OCI-LY7 (cell line): ENCODE data around the gene SCGB1C2. TPM values are rescaled to one million over a fixed set of nuclear protein-coding genes. Genes with fewer than 3 reads are reported as not detected.
A peak's percentile ranks its signal among the peaks of the same experiment; 100 is the strongest.
"Not testable (repeated sequence)": the region's sequence is repeated elsewhere in the genome, so short reads cannot be mapped to it uniquely, and the experiment has no call there.

ENCODE experiments used
- BruUV-seq: library from RNA; stranded (reverse); fragments of 400-500 nt; replicated peaks from 2 replicates; lab custom pipeline; 2021; lab: Mats Ljungman, UMichigan
- CTCF ChIA-PET: fragments of 300-600 bp; sonication (Branson Sonifier 250); formaldehyde crosslinking; loops from one replicate; lab custom pipeline; 2022; ENCODE audit warnings: antibody characterized with exemption; ENCODE audit not compliant: unreplicated experiment; lab: Charles Lee
- POLR2A ChIA-PET: fragments of 300-600 bp; sonication (Branson Sonifier 250); formaldehyde crosslinking; loops from one replicate; lab custom pipeline; 2022; ENCODE audit warnings: antibody characterized with exemption; lab: Charles Lee
- DNase-seq: peaks from one replicate; pipeline ENCODE4 v3.0.0-alpha.2; 2015; ENCODE audit warnings: low spot score
- H2AFZ ChIP-seq: fragments of 200-600 bp; sonication (generic), shearing (Covaris generic); 2 replicates; pipeline ENCODE4 v1.6.1; 2014; ENCODE audit warnings: mild to moderate bottlenecking, antibody characterized with exemption, low read length, moderate library complexity
- H3K27ac ChIP-seq: fragments of 200-600 bp; sonication (generic); 2 replicates; pipeline ENCODE4 v1.5.1; 2014; ENCODE audit warnings: mixed run types, low read depth, mild to moderate bottlenecking, moderate library complexity, low read length, inconsistent platforms; ENCODE audit not compliant: poor library complexity, severe bottlenecking
- H3K36me3 ChIP-seq: fragments of 200-600 bp; sonication (generic); 2 replicates; pipeline ENCODE4 v1.6.1; 2014; ENCODE audit warnings: mild to moderate bottlenecking, antibody characterized with exemption, low read length, moderate library complexity, mixed read lengths; ENCODE audit not compliant: insufficient read depth
- H3K4me1 ChIP-seq: fragments of 200-600 bp; sonication (generic); 2 replicates; pipeline ENCODE4 v1.5.1; 2014; ENCODE audit warnings: mild to moderate bottlenecking, low read length; ENCODE audit not compliant: insufficient read depth, poor library complexity, severe bottlenecking
- H3K4me2 ChIP-seq: fragments of 200-600 bp; sonication (generic); 2 replicates; pipeline ENCODE4 v1.6.1; 2014; ENCODE audit warnings: mild to moderate bottlenecking, low read length
- H3K4me3 ChIP-seq: fragments of 200-600 bp; sonication (generic); 2 replicates; pipeline ENCODE4 v1.5.1; 2014; ENCODE audit warnings: mild to moderate bottlenecking, low read depth, low read length; ENCODE audit not compliant: poor library complexity, severe bottlenecking
- H3K79me2 ChIP-seq: fragments of 200-600 bp; sonication (generic); 2 replicates; pipeline ENCODE4 v1.6.1; 2016; ENCODE audit warnings: low read depth, mild to moderate bottlenecking, low read length, moderate library complexity, mixed read lengths; ENCODE audit not compliant: insufficient read depth
- H3K9me2 ChIP-seq: fragments of 200-600 bp; sonication (generic); 2 replicates; pipeline ENCODE4 v1.6.1; 2016; ENCODE audit warnings: mild to moderate bottlenecking, low read length, mixed read lengths; ENCODE audit not compliant: insufficient read depth
- H3K9me3 ChIP-seq: fragments of 200-600 bp; sonication (generic); 2 replicates; pipeline ENCODE4 v1.6.1; 2014; ENCODE audit warnings: mild to moderate bottlenecking, mixed run types, low read length, mixed read lengths
- H4K20me1 ChIP-seq: fragments of 200-600 bp; sonication (generic); 2 replicates; pipeline ENCODE4 v1.6.1; 2014; ENCODE audit warnings: mild to moderate bottlenecking, antibody characterized with exemption, low read length, moderate library complexity, mixed read lengths; ENCODE audit not compliant: insufficient read depth
- CTCF ChIP-seq: fragments of 200-600 bp; sonication (generic); conservative IDR thresholded peaks from 2 replicates; pipeline ENCODE4 v1.5.1; 2014; ENCODE audit warnings: mild to moderate bottlenecking, antibody characterized with exemption, low read length, moderate library complexity, mixed read lengths
- intact Hi-C: fragments of 100-400 bp; cut with micrococcal nuclease; formaldehyde crosslinking; loops from one replicate; pipeline ENCODE4 v1.10.0; 2022; ENCODE audit not compliant: unreplicated experiment
- total RNA-seq, 2 experiments: library from RNA; depleted of rRNA in 1 of 2; stranded (reverse); fragments of >200 nt in 1 of 2; shearing (Covaris generic) in 1 of 2; gene quantifications; 2 replicates each; pipeline ENCODE4 v1.2.3, GENCODE V29; 2014 to 2022

The SCGB1C2 gene
- total RNA-seq, 2 experiments from 2014 or later, result not detected

GRCh38 chr17:134332-134785 lies 3.0 kb upstream of the SCGB1C2 start:
- H3K27ac ChIP-seq, H3K4me1 ChIP-seq, H3K79me2 ChIP-seq, H3K9me3 ChIP-seq, CTCF ChIA-PET, H3K4me3 ChIP-seq, H3K9me2 ChIP-seq, H2AFZ ChIP-seq, H3K4me2 ChIP-seq, DNase-seq, H4K20me1 ChIP-seq, POLR2A ChIA-PET, BruUV-seq, H3K36me3 ChIP-seq, intact Hi-C loops: not testable (repeated sequence)
- peak; percentile 58 for TF ChIP-seq CTCF

GRCh38 chr17:135022-135421 lies 2.3 kb upstream of the SCGB1C2 start:
- POLR2A ChIA-PET, H3K4me2 ChIP-seq, H3K9me2 ChIP-seq, H3K36me3 ChIP-seq, DNase-seq, CTCF ChIA-PET, BruUV-seq, H3K4me3 ChIP-seq, H3K9me3 ChIP-seq, H2AFZ ChIP-seq, H3K79me2 ChIP-seq, H4K20me1 ChIP-seq, H3K27ac ChIP-seq, intact Hi-C loops, H3K4me1 ChIP-seq: not testable (repeated sequence)

GRCh38 chr17:135895-136294 lies 1.5 kb upstream of the SCGB1C2 start:
- H3K4me3 ChIP-seq, H3K9me3 ChIP-seq, DNase-seq, intact Hi-C loops, H3K36me3 ChIP-seq, H3K79me2 ChIP-seq, H3K4me2 ChIP-seq, POLR2A ChIA-PET, H2AFZ ChIP-seq, CTCF ChIA-PET, H3K9me2 ChIP-seq, H3K27ac ChIP-seq, H3K4me1 ChIP-seq, BruUV-seq, H4K20me1 ChIP-seq: not testable (repeated sequence)

- H3K27ac ChIP-seq, H4K20me1 ChIP-seq, H3K79me2 ChIP-seq, POLR2A ChIA-PET, CTCF ChIA-PET, DNase-seq, H3K9me3 ChIP-seq, intact Hi-C loops, BruUV-seq, H3K4me2 ChIP-seq, H2AFZ ChIP-seq, H3K4me1 ChIP-seq, H3K36me3 ChIP-seq, H3K4me3 ChIP-seq, H3K9me2 ChIP-seq: not testable (repeated sequence)
- TF ChIP-seq CTCF, result peak; percentile 47
These were observed 838 bp upstream of the SCGB1C2 start for GRCh38 chr17:136531-136930.

- DNase-seq, BruUV-seq, H3K79me2 ChIP-seq, H3K4me2 ChIP-seq, H4K20me1 ChIP-seq, CTCF ChIA-PET, H3K9me3 ChIP-seq, H2AFZ ChIP-seq, POLR2A ChIA-PET, H3K4me1 ChIP-seq, H3K36me3 ChIP-seq, H3K4me3 ChIP-seq, intact Hi-C loops, H3K9me2 ChIP-seq, H3K27ac ChIP-seq: not testable (repeated sequence)
These were observed 2.2 kb downstream of the SCGB1C2 start for GRCh38 chr17:139401-140205.
